Liver (tissue), 9 donors: ENCODE data around the gene OSBPL1A. TPM values are rescaled to one million over a fixed set of nuclear protein-coding genes. Genes with fewer than 3 reads are reported as not detected.

Experiments
- DNase-seq: peaks from one replicate; pipeline ENCODE4 v3.0.0-alpha.2; 2017; ENCODE audit warnings: low spot score
- H3K27ac ChIP-seq, 2 donors: one replicate each; pipeline ENCODE4 v1.7.0; 2013; ENCODE audit warnings: inconsistent platforms in 2 of 2, low read length in 2 of 2, control low read depth in 1 of 2, low read depth in 1 of 2, mild to moderate bottlenecking in 1 of 2
- H3K27me3 ChIP-seq, 4 donors: one replicate each; pipeline versions ENCODE4 v1.6.1 to v1.7.0; 2013; ENCODE audit warnings: low read length in 3 of 4, inconsistent platforms in 1 of 4, mild to moderate bottlenecking in 1 of 4, moderate library complexity in 1 of 4; ENCODE audit not compliant: control insufficient read depth in 4 of 4, insufficient read depth in 4 of 4
- H3K36me3 ChIP-seq, 4 donors: one replicate each; pipeline versions ENCODE4 v1.6.1 to v1.7.0; 2013; ENCODE audit warnings: low read length in 3 of 4, mild to moderate bottlenecking in 3 of 4, low read depth in 1 of 4, moderate library complexity in 1 of 4; ENCODE audit not compliant: control insufficient read depth in 4 of 4, insufficient read depth in 3 of 4
- H3K4me1 ChIP-seq, 4 donors: one replicate each; pipeline versions ENCODE4 v1.6.1 to v1.7.0; 2013; ENCODE audit warnings: low read length in 3 of 4, mild to moderate bottlenecking in 3 of 4, moderate library complexity in 1 of 4; ENCODE audit not compliant: control insufficient read depth in 4 of 4, insufficient read depth in 4 of 4
- H3K4me3 ChIP-seq, 3 donors: one replicate each; pipeline versions ENCODE4 v1.6.1 to v1.7.0; 2013; ENCODE audit warnings: low read length in 3 of 3, control low read depth in 1 of 3, low read depth in 1 of 3, mild to moderate bottlenecking in 1 of 3
- H3K9ac ChIP-seq, 2 donors: one replicate each; pipeline ENCODE4 v1.7.0; 2013; ENCODE audit warnings: low read length in 2 of 2, mild to moderate bottlenecking in 2 of 2, moderate library complexity in 2 of 2, control low read depth in 1 of 2, low read depth in 1 of 2
- H3K9me3 ChIP-seq, 4 donors: one replicate each; pipeline versions ENCODE4 v1.6.1 to v1.7.0; 2013; ENCODE audit warnings: low read length in 3 of 4; ENCODE audit not compliant: control insufficient read depth in 4 of 4
- EGR1 ChIP-seq, 2 donors: IDR thresholded peaks; 2 replicates each; pipeline ENCODE4 v1.6.1; 2016 to 2018; ENCODE audit warnings: antibody characterized with exemption in 2 of 2, low read depth in 2 of 2
- FOXA1 ChIP-seq: IDR thresholded peaks from 2 replicates; pipeline ENCODE4 v1.6.1; 2016; ENCODE audit warnings: antibody characterized with exemption
- FOXA2 ChIP-seq: IDR thresholded peaks from 2 replicates; pipeline ENCODE4 v1.6.1; 2016; ENCODE audit warnings: antibody characterized with exemption
- GABPA ChIP-seq, 2 donors: IDR thresholded peaks in 1 of 2; conservative IDR thresholded peaks in 1 of 2; 2 replicates each; pipeline ENCODE4 v1.6.1; 2016; ENCODE audit warnings: antibody characterized with exemption in 2 of 2, mild to moderate bottlenecking in 1 of 2, moderate library complexity in 1 of 2
- HNF4A ChIP-seq, 2 donors: conservative IDR thresholded peaks; 2 replicates each; pipeline ENCODE4 v1.6.1; 2016; ENCODE audit warnings: antibody characterized with exemption in 2 of 2, mild to moderate bottlenecking in 2 of 2
- HNF4G ChIP-seq: IDR thresholded peaks from 2 replicates; pipeline ENCODE4 v1.6.1; 2016; ENCODE audit warnings: antibody characterized with exemption
- JUND ChIP-seq, 2 donors: IDR thresholded peaks; 2 replicates each; pipeline ENCODE4 v1.6.1; 2016; ENCODE audit warnings: antibody characterized with exemption in 2 of 2
- NR2F2 ChIP-seq: IDR thresholded peaks from 2 replicates; pipeline ENCODE4 v1.6.1; 2016; ENCODE audit warnings: antibody characterized with exemption
- RAD21 ChIP-seq, 2 donors: IDR thresholded peaks; 2 replicates each; pipeline ENCODE4 v1.6.1; 2016; ENCODE audit warnings: antibody characterized with exemption in 2 of 2, mild to moderate bottlenecking in 2 of 2
- RXRA ChIP-seq, 2 donors: IDR thresholded peaks; 2 replicates each; pipeline ENCODE4 v1.6.1; 2017 to 2018; ENCODE audit warnings: antibody characterized with exemption in 2 of 2, mild to moderate bottlenecking in 1 of 2
- SP1 ChIP-seq: IDR thresholded peaks from 2 replicates; pipeline ENCODE4 v1.6.1; 2018; ENCODE audit warnings: antibody characterized with exemption, mild to moderate bottlenecking
- TAF1 ChIP-seq: conservative IDR thresholded peaks from 2 replicates; pipeline ENCODE4 v1.6.1; 2016; ENCODE audit warnings: antibody characterized with exemption, mild to moderate bottlenecking
- YY1 ChIP-seq: IDR thresholded peaks from 2 replicates; pipeline ENCODE4 v1.6.1; 2016; ENCODE audit warnings: antibody characterized with exemption, mild to moderate bottlenecking
- ZBTB33 ChIP-seq: IDR thresholded peaks from 2 replicates; pipeline ENCODE4 v1.6.1; 2016; ENCODE audit warnings: antibody characterized with exemption
- WGBS: extraction: QIAGEN DNeasy Blood & Tissue Kit; methylation state at CpG from one replicate; pipeline ENCODE4 v1.1.7; 2013; 5-methylcytosine and 5-hydroxymethylcytosine counted together
- polyA plus RNA-seq, 2 donors: library from polyadenylated mRNA; stranded (reverse) in 1 of 2; unstranded in 1 of 2; fragments of 200-250 nt in 1 of 2; fragments of >200 nt in 1 of 2; fragmentation: Nextera tagmentation in 1 of 2; extraction: Ambion mirVana in 1 of 2; gene quantifications; one replicate each; pipeline versions ENCODE4 v1.2.1 to v1.2.3, GENCODE V29; 2013 to 2015
- total RNA-seq, 2 donors: library from RNA; depleted of rRNA; stranded (reverse); fragments of >200 nt; gene quantifications; one replicate each; pipeline ENCODE4 v1.2.3, GENCODE V29; 2014
- TF ChIP-seq, protein P1 (sequence below): IDR thresholded peaks from 2 replicates; pipeline ENCODE4 v1.6.1; 2016; ENCODE audit warnings: antibody characterized with exemption, mild to moderate bottlenecking
- TF ChIP-seq, protein P2 (sequence below): IDR thresholded peaks from 2 replicates; pipeline ENCODE4 v1.6.1; 2016; ENCODE audit warnings: antibody characterized with exemption
- TF ChIP-seq, protein P3 (sequence below): fragments of 150-350 bp; IDR thresholded peaks from 2 replicates; pipeline ENCODE4 v1.5.1; 2017; ENCODE audit warnings: improper control_type of control experiment, low read depth, low read length; ENCODE audit not compliant: missing input control
- TF ChIP-seq, protein P4 (sequence below): IDR thresholded peaks from 2 replicates; pipeline ENCODE4 v1.6.1; 2016; ENCODE audit warnings: antibody characterized with exemption
- donor health status: healthy.
- donor health status: healthy.
- donor health status: healthy.
- donor health status: healthy.
- donor health status: healthy.

Gene OSBPL1A
- total and polyA plus RNA-seq, 4 donors: 5.4 to 12.6 (median 8.9) TPM

- TF ChIP-seq, protein P1, sequence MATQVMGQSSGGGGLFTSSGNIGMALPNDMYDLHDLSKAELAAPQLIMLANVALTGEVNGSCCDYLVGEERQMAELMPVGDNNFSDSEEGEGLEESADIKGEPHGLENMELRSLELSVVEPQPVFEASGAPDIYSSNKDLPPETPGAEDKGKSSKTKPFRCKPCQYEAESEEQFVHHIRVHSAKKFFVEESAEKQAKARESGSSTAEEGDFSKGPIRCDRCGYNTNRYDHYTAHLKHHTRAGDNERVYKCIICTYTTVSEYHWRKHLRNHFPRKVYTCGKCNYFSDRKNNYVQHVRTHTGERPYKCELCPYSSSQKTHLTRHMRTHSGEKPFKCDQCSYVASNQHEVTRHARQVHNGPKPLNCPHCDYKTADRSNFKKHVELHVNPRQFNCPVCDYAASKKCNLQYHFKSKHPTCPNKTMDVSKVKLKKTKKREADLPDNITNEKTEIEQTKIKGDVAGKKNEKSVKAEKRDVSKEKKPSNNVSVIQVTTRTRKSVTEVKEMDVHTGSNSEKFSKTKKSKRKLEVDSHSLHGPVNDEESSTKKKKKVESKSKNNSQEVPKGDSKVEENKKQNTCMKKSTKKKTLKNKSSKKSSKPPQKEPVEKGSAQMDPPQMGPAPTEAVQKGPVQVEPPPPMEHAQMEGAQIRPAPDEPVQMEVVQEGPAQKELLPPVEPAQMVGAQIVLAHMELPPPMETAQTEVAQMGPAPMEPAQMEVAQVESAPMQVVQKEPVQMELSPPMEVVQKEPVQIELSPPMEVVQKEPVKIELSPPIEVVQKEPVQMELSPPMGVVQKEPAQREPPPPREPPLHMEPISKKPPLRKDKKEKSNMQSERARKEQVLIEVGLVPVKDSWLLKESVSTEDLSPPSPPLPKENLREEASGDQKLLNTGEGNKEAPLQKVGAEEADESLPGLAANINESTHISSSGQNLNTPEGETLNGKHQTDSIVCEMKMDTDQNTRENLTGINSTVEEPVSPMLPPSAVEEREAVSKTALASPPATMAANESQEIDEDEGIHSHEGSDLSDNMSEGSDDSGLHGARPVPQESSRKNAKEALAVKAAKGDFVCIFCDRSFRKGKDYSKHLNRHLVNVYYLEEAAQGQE: no peak
- TF ChIP-seq TAF1: no peak
Observed at GRCh38 chr18:24232800-24233199, 164.8 kb downstream of the OSBPL1A start (continued).

DNA sequence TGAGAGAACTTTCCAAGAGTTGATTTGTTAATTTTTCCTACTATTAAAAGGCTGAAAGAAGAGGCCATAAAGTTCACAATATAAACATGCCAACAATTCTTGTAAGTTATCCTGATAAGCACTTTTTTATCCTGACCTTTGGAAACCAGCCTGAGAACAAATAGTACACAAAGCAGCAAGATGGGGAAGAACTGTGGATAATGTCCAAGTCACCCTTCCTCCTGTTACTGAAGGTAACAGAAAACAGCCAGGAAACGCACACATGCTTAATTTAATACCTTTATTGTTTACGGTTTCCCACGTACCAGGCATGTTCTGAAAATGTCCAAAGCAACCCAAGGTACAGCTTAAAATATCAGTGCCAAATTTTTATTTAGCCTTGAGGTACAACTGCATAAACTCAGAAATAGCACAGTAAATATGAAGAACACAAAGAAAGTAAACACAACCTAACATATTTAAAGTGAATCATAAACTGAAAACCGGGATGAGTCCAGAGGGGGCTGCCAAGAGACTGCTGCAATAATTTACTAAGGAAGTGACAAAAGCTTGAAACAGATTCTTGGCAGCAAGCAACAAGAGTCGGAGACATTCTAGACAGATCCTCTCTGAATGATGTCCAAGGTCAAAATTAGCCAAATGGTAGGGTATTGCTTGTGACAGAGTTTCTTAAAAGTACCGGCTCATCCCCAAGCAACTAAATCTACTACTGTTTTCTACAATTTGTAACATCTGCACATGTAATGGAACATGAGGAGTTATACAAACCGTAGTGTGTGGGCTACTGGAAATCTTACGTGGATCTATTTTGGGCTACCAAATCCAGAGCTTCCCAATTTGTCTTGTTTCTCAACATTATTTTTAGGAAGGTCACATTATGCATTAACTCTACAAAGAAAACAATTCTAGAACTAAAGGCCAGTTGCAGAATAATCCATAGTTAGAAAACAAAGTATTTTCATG is 165.6 kb downstream of the OSBPL1A start:
- WGBS: 26% methylated on average over 8 of the region's 8 CpGs
- Histone ChIP-seq H3K4me1 (peaks cover 3 to 18% (median 11%) of the 10 kb centered on the region in 4 donors), H3K36me3 (no peaks in the 10 kb centered on the region), H3K27ac (peak overlapping the region; percentile 46 to 56), H3K27me3 (no peaks in the 10 kb centered on the region), H3K4me3 (peak overlapping the region in 1 of 3 donors; percentile 15), H3K9ac (no peak overlapping the region), H3K9me3 (no peaks in the 10 kb centered on the region)
- DNase-seq: no peak
- TF ChIP-seq RAD21 (IDR thresholded peaks at IDR 0.05): peak in 1 of 2 donors; percentile 49
- TF ChIP-seq, protein P1: no peak
- TF ChIP-seq, protein P2, sequence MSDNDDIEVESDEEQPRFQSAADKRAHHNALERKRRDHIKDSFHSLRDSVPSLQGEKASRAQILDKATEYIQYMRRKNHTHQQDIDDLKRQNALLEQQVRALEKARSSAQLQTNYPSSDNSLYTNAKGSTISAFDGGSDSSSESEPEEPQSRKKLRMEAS: peak; percentile 41
- TF ChIP-seq TAF1: no peak
- TF ChIP-seq SP1: peak; percentile 68
- TF ChIP-seq, protein P3, sequence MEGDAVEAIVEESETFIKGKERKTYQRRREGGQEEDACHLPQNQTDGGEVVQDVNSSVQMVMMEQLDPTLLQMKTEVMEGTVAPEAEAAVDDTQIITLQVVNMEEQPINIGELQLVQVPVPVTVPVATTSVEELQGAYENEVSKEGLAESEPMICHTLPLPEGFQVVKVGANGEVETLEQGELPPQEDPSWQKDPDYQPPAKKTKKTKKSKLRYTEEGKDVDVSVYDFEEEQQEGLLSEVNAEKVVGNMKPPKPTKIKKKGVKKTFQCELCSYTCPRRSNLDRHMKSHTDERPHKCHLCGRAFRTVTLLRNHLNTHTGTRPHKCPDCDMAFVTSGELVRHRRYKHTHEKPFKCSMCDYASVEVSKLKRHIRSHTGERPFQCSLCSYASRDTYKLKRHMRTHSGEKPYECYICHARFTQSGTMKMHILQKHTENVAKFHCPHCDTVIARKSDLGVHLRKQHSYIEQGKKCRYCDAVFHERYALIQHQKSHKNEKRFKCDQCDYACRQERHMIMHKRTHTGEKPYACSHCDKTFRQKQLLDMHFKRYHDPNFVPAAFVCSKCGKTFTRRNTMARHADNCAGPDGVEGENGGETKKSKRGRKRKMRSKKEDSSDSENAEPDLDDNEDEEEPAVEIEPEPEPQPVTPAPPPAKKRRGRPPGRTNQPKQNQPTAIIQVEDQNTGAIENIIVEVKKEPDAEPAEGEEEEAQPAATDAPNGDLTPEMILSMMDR: no peak
- peak; percentile 19 to 29 for TF ChIP-seq JUND (IDR thresholded peaks at IDR 0.05)
- no peak for TF ChIP-seq EGR1 (IDR thresholded peaks at IDR 0.05; ENCODE audit: low read depth in 2 of 2)
- TF ChIP-seq HNF4A (conservative IDR thresholded peaks at IDR 0.05): peak; percentile 66 to 78
- TF ChIP-seq, protein P4, sequence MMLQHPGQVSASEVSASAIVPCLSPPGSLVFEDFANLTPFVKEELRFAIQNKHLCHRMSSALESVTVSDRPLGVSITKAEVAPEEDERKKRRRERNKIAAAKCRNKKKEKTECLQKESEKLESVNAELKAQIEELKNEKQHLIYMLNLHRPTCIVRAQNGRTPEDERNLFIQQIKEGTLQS: no peak
- TF ChIP-seq YY1: peak; percentile 72
- peak; percentile 71 for TF ChIP-seq FOXA2
- TF ChIP-seq ZBTB33: peak; percentile 70
- no peak for TF ChIP-seq GABPA (IDR thresholded peaks at IDR 0.05 in 1 of 2, conservative IDR thresholded peaks at IDR 0.05 in 1 of 2)
- TF ChIP-seq FOXA1: no peak
- peak; percentile 53 for TF ChIP-seq HNF4G
- peak; percentile 93 for TF ChIP-seq NR2F2
- TF ChIP-seq RXRA (IDR thresholded peaks at IDR 0.05): peak; percentile 71 to 80
